Measurements from ENCODE around the gene CAPN10.

DNA sequence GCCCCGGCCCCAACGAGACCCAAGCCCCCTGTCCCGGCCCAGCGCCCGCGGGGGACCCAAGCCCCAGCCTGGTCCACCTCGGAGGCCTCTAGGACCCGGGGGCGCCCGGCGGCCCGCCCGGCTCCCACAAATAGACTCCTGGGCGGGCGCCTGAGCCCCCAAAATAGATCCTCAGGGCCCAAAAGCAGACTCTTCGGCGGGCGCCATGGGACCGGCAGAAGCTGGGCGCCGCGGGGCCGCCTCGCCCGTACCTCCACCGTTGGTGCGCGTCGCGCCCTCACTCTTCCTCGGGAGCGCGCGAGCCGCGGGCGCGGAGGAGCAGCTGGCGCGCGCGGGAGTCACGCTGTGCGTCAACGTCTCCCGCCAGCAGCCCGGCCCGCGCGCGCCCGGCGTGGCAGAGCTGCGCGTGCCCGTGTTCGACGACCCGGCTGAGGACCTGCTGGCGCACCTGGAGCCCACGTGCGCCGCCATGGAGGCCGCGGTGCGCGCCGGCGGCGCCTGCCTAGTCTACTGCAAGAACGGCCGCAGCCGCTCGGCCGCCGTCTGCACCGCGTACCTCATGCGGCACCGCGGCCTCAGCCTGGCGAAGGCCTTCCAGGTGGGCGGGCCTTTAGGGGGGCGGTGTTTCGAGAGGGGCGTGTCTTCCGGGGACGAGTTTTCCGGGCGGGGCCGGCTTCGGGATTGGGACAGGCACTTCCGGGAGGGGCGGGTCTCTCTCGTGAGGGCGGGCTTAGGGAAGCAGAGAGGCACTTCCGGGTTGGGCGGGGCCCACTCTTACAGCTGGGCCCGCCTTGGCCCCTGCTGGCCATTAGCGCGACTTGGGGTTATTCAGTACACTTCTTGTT lies 25.8 kb upstream of the CAPN10 start:
- TF ChIP-seq ZNF274 (IDR thresholded peaks at IDR 0.05; ENCODE audit: low read depth, low read length) (no peak), YY1 (IDR thresholded peaks at IDR 0.05; ENCODE audit: insufficient read depth, insufficient read length) (no peak)

Measured in NT2/D1 (cell line).